ENCODE measurements around the gene GREB1. TPM values are rescaled to one million over a fixed set of nuclear protein-coding genes. Genes with fewer than 3 reads are reported as not detected.

Gene GREB1, protein sequence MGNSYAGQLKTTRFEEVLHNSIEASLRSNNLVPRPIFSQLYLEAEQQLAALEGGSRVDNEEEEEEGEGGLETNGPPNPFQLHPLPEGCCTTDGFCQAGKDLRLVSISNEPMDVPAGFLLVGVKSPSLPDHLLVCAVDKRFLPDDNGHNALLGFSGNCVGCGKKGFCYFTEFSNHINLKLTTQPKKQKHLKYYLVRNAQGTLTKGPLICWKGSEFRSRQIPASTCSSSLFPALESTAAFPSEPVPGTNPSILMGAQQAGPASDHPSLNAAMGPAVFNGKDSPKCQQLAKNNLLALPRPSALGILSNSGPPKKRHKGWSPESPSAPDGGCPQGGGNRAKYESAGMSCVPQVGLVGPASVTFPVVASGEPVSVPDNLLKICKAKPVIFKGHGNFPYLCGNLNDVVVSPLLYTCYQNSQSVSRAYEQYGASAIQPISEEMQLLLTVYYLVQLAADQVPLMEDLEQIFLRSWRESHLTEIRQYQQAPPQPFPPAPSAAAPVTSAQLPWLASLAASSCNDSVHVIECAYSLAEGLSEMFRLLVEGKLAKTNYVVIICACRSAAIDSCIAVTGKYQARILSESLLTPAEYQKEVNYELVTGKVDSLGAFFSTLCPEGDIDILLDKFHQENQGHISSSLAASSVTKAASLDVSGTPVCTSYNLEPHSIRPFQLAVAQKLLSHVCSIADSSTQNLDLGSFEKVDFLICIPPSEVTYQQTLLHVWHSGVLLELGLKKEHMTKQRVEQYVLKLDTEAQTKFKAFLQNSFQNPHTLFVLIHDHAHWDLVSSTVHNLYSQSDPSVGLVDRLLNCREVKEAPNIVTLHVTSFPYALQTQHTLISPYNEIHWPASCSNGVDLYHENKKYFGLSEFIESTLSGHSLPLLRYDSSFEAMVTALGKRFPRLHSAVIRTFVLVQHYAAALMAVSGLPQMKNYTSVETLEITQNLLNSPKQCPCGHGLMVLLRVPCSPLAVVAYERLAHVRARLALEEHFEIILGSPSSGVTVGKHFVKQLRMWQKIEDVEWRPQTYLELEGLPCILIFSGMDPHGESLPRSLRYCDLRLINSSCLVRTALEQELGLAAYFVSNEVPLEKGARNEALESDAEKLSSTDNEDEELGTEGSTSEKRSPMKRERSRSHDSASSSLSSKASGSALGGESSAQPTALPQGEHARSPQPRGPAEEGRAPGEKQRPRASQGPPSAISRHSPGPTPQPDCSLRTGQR (N-terminal part only)
- 0.31 and 1.0 TPM in 2 replicates for total RNA-seq

DNA sequence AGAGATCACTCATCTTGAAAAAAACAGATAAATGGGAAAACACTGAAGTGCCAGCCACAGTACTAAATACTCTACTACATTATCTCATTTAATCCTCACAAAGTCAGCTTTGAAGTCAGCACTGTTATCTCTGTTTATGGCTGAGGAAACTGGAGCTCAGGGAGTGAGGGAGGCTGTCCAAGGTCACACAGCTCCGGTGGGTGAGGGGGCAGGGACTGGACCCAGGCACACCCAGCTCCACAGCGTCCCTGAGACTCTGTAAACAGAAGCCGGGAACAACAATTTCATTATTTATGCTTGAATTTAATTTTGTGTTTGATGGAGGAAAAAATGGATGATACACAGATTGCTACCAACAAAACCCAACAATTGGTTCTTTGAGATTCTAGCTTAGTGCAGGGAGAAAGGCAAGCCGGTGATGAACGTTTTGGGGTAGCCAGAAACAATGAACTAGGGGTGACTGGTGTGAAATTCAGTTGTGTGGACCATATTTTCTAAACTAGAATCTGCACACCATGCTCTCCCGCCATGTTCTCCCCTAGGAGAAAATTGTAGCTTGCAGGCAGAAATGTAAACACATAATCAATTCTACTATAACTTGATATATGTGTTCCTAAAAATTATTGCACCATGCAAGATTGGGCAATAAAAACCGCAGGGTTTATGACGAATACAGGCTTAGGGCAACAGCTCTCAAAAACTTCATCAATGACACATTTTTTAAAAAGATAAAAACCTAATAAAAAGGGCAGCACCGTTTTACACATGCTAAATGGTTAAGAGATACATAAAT lies at the start of gene GREB1:
Gene GREB1, plus strand, starts transcription at position 768 of the 793 bp plus-strand sequence. CDS start 22,570 bp downstream, outside the sequence.

DNA sequence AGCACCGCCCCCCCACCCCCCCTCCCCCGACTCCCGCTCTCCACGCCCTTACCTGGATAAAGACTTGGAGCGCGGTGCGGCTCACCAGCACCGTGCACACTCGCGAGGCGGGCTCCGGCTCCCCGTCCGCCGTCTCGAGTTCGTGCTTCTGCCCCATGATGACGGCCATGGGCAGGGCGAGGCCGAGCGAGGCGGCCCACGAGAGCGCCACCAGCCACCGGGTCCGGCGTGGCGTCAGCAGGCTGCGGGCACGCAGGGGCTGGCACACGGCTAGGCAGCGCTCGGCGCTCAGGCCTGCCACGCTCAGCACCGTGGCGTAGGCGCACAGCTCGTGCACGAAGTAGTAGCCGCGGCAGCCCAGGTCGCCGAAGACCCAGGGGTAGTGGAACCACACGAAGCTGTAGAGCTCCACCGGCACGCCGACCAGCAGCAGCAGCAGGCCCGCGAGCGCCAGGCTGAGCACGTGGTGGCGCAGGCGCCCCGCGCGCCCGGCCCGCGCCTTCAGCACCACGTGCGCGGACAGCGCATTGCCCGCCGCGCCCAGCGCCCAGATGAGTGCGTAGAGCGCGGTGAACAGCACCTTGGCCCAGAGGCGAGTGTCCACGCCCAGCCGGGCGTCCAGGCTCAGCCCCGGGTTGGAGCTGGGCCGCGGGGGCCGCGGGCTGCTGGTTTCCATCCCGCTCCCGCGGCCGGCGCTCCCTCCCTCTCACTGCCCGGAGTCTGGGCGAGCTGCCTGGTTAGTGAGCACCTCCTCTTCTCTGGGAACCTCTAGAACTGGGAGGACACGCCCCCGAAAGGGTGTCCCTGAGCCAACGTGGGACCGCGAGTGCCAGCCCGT lies 135.8 kb downstream of the GREB1 start, which contains the start of gene NTSR2:
Gene NTSR2, minus strand, starts transcription at position 742 of the 838 bp plus-strand sequence. Its CDS starts 66 bp downstream, at position 676.

Other genes starting within 250 kb of the GREB1 start
- 14.1 and 17.2 TPM in 2 replicates for gene ROCK2, start 189.4 kb upstream of the GREB1 start, total RNA-seq
- 6.9 and 8.8 TPM in 2 replicates for gene E2F6, start 67.9 kb upstream of the GREB1 start, total RNA-seq
- not detected in 2 replicates for gene NTSR2, start 136.2 kb downstream of the GREB1 start, total RNA-seq
- 44.2 and 49.7 TPM in 2 replicates for gene LPIN1, start 212.6 kb downstream of the GREB1 start, total RNA-seq